BLaER1 treated with 17β-estradiol and CSF1 and Interleukin-3, amounts not matched to agents 10 nM and 100 nM (cell line): ENCODE measurements around the gene RHBDL3.
A peak's percentile ranks its signal among the peaks of the same experiment; 100 is the strongest.
"Not testable (repeated sequence)": the region's sequence is repeated elsewhere in the genome, so short reads cannot be mapped to it uniquely, and the experiment has no call there.

Source experiments
- H3K27ac ChIP-seq, 11 experiments: shearing (Covaris generic); formaldehyde crosslinking; 2 replicates each; pipeline ENCODE4 v1.8.1; 2022
- H3K27me3 ChIP-seq, 11 experiments: shearing (Covaris generic); formaldehyde crosslinking; 2 replicates each; pipeline ENCODE4 v1.8.1; 2022
- H3K36me3 ChIP-seq, 11 experiments: shearing (Covaris generic); formaldehyde crosslinking; 2 replicates each; pipeline ENCODE4 v1.8.1; 2022
- H3K4me1 ChIP-seq, 10 experiments: shearing (Covaris generic); formaldehyde crosslinking; 2 replicates each; pipeline ENCODE4 v1.8.1; 2022
- H3K4me2 ChIP-seq, 11 experiments: shearing (Covaris generic); formaldehyde crosslinking; 2 replicates each; pipeline ENCODE4 v1.8.1; 2022
- H3K4me3 ChIP-seq, 10 experiments: shearing (Covaris generic); formaldehyde crosslinking; 2 replicates each; pipeline ENCODE4 v1.8.1; 2022
- H3K9ac ChIP-seq, 11 experiments: shearing (Covaris generic); formaldehyde crosslinking; 2 replicates each; pipeline ENCODE4 v1.8.1; 2022
- H3K9me3 ChIP-seq, 11 experiments: shearing (Covaris generic); formaldehyde crosslinking; replicated peaks in 1 of 11; 2 replicates each; pipeline ENCODE4 v1.8.1; 2022
- H4K20me1 ChIP-seq, 11 experiments: shearing (Covaris generic); formaldehyde crosslinking; 2 replicates each; pipeline ENCODE4 v1.8.1; 2022
- Cebpa-rat ChIP-seq, 11 experiments: shearing (Covaris generic); IDR thresholded peaks; 2 replicates each; pipeline ENCODE4 v1.8.1; 2022

Gene RHBDL3

DNA sequence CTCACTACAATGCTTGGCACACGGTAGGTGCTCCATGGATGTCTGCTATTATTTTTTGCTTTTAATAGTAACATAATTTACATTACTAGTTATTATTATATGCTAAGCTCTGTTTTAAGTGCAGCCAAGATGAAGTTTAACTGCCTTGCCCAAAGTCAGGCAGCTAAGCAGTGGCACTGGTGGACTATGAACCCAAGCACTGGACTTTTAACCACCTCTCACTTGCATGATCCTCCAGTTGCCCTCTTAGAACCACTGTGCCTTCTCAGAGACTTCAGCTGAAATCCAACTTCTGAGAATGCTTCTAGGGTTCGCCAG is 82.8 kb downstream of the RHBDL3 start:
- no peak overlapping the region for H3K9ac ChIP-seq
- H3K4me3 ChIP-seq: peak overlapping the region in 2 of 10 experiments; percentile 75 to 79; a peak in 2 of 20 replicates
- TF ChIP-seq Cebpa-rat (IDR thresholded peaks at IDR 0.05): no peak
- H4K20me1 ChIP-seq: peaks cover 26 to 29% (median 27%) of the 10 kb centered on the region in 11 experiments
- H3K27ac ChIP-seq: peak overlapping the region in 4 of 11 experiments; percentile 96 to 99 (median 98); a peak in 2 of 22 replicates
- peaks cover 18 to 23% (median 21%) of the 10 kb centered on the region in 11 experiments for H3K36me3 ChIP-seq
- H3K9me3 ChIP-seq: no peaks in the 10 kb centered on the region
- peaks cover 26 to 52% (median 39%) of the 10 kb centered on the region in 10 experiments for H3K4me1 ChIP-seq
- H3K27me3 ChIP-seq: no peaks in the 10 kb centered on the region
- H3K4me2 ChIP-seq: peak overlapping the region in 10 of 11 experiments; percentile 78 to 100 (median 91); a peak in 17 of 22 replicates

GRCh38 chr17:32349503-32349853 is 83.8 kb downstream of the RHBDL3 start:
- Histone ChIP-seq H3K9ac (peak overlapping the region; percentile 96 to 99 (median 98)), H3K27ac (peak overlapping the region; percentile 96 to 99 (median 98)), H3K36me3 (peaks cover 27 to 32% (median 30%) of the 10 kb centered on the region in 11 experiments), H3K27me3 (no peaks in the 10 kb centered on the region), H4K20me1 (peaks cover 36 to 39% (median 37%) of the 10 kb centered on the region in 11 experiments), H3K4me3 (peak overlapping the region; percentile 75 to 91 (median 82)), H3K9me3 (no peaks in the 10 kb centered on the region), H3K4me2 (peak overlapping the region; percentile 78 to 100 (median 92)), H3K4me1 (peaks cover 33 to 51% (median 37%) of the 10 kb centered on the region in 10 experiments)
- TF ChIP-seq Cebpa-rat (IDR thresholded peaks at IDR 0.05): no peak

DNA sequence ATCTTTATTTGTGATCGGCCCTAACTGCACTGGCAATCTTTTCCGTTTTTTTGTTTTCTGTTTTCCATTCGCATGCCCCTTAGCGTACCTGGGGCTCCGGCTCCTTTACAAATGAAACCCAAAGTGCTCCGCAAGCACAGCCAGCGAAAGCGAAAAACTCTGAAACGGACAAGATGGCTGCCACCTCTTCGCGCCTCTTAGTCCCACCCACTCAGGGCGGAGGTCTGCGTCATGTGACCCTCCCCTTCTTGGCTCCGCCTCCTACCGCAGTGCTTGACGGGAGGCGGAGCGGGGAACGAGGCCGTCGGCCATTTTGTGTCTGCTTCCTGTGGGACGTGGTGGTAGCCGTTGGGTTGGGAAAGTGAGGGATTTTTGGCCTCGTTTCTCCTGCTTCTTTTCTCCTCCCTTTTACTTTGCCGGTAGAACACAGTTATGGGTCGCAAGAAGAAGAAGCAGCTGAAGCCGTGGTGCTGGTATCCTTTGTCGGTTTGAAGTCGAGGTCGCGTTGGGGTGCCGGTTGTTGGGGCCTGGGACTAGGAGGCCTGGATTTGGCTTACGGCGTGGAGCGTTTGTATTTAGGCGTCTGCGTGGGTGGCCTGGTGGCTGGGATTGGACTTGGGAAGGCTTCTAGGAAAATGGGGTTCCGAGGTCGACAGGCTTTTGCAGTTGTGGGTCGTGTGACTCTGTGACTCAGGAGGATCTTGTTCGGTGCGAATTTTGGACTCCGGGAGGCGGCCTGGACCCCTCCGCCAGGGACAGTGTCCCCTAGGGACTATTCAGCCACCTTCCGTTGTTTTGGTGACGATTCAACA is 84.4 kb downstream of the RHBDL3 start, which contains the start of gene ZNF207:
Gene ZNF207, plus strand, starts transcription at position 304 of the 812 bp plus-strand sequence. Its CDS starts 129 bp downstream, at position 433.
- no peak for TF ChIP-seq Cebpa-rat (IDR thresholded peaks at IDR 0.05)
- peaks cover 33 to 38% (median 36%) of the 10 kb centered on the region in 11 experiments for H3K36me3 ChIP-seq
- peaks cover 39 to 53% (median 43%) of the 10 kb centered on the region in 10 experiments for H3K4me1 ChIP-seq
- H3K4me3 ChIP-seq: peak within 1 kb of the TSS; percentile 75 to 91 (median 82)
- H4K20me1 ChIP-seq: peaks cover 42 to 45% (median 43%) of the 10 kb centered on the region in 11 experiments
- peak within 1 kb of the TSS; percentile 78 to 100 (median 94) for H3K4me2 ChIP-seq
- H3K9me3 ChIP-seq: no peaks in the 10 kb centered on the region
- peak within 1 kb of the TSS; percentile 96 to 99 (median 98) for H3K9ac ChIP-seq
- H3K27me3 ChIP-seq: no peaks in the 10 kb centered on the region
- peak within 1 kb of the TSS; percentile 96 to 99 (median 98) for H3K27ac ChIP-seq

DNA sequence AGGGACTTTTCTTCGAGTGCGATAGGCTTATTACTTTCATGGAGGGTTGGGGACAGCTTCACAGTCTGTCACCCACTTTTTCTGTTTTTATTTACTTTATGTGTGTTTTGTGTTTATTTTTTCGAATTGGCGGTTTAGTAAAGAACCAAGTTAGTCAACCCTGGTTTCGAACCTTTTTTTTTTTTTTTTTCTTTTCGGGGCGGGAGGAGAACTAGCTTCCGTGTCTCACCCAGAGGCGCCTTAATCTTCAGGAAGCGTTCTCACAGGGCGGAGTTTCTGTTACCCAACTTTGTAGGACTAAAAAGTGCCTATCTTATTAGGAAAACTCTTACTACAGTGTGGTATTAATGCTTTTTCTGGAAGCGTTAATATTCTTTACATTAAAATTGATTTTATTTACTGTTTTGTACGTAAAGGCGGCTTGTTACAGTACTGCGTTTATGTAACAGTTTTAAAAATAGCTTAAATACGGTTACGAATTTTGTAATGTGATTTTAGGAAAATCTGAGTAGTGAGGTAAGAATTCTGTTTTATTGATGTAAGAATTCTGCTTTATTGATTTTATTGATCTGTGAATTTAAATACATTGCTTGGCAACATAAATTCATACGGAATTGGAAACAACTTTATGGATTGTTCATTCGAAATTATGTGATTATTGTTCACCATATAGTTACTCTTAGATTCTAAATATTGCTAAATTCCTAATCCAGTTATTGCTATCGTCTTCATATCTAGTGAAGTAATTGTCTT is 85.2 kb downstream of the RHBDL3 start:
- no peak for TF ChIP-seq Cebpa-rat (IDR thresholded peaks at IDR 0.05)
- Histone ChIP-seq H3K4me1 (peaks cover 47 to 60% (median 51%) of the 10 kb centered on the region in 10 experiments), H3K27me3 (no peaks in the 10 kb centered on the region), H4K20me1 (peaks cover 50 to 53% (median 51%) of the 10 kb centered on the region in 11 experiments), H3K4me3 (peak overlapping the region; percentile 75 to 91 (median 82)), H3K27ac (peak overlapping the region; percentile 96 to 99 (median 98)), H3K4me2 (peak overlapping the region; percentile 76 to 96 (median 92); a peak in 20 of 22 replicates), H3K9ac (peak overlapping the region; percentile 96 to 99 (median 98)), H3K9me3 (no peaks in the 10 kb centered on the region), H3K36me3 (peaks cover 41 to 46% (median 43%) of the 10 kb centered on the region in 11 experiments)

- peaks cover 60 to 65% (median 62%) of the 10 kb centered on the region in 11 experiments for H3K36me3 ChIP-seq
- H3K9me3 ChIP-seq, H3K27me3 ChIP-seq: not testable (repeated sequence)
- H4K20me1 ChIP-seq: peaks cover 69 to 72% (median 70%) of the 10 kb centered on the region in 11 experiments
- peak overlapping the region; percentile 75 to 91 (median 82); a peak in 19 of 20 replicates for H3K4me3 ChIP-seq
- peak overlapping the region in 4 of 11 experiments; percentile 0 to 98 (median 67); a peak in 6 of 22 replicates for H3K27ac ChIP-seq
- H3K4me2 ChIP-seq: peak overlapping the region; percentile 76 to 96 (median 92)
- peaks cover 49 to 74% (median 56%) of the 10 kb centered on the region in 10 experiments for H3K4me1 ChIP-seq
- H3K9ac ChIP-seq: peak overlapping the region; percentile 33 to 99 (median 98); a peak in 20 of 22 replicates
These were observed 87.1 kb downstream of the RHBDL3 start for GRCh38 chr17:32352734-32353133.

- H4K20me1 ChIP-seq: peaks cover 99 to 100% (median 100%) of the 10 kb centered on the region in 11 experiments
- peaks cover 39 to 69% (median 44%) of the 10 kb centered on the region in 10 experiments for H3K4me1 ChIP-seq
- H3K4me3 ChIP-seq: peak overlapping the region in 5 of 10 experiments; percentile 8 to 55 (median 18); a peak in 3 of 20 replicates
- H3K4me2 ChIP-seq: peak overlapping the region; percentile 1 to 96 (median 52); a peak in 18 of 22 replicates
- no peaks in the 10 kb centered on the region for H3K9me3 ChIP-seq
- H3K27me3 ChIP-seq: no peaks in the 10 kb centered on the region
- H3K36me3 ChIP-seq: peaks cover 91 to 96% (median 93%) of the 10 kb centered on the region in 11 experiments
- H3K9ac ChIP-seq: peak overlapping the region in 10 of 11 experiments; percentile 7 to 52 (median 32); a peak in 11 of 22 replicates
- no peak overlapping the region; a peak in 1 of 22 replicates for H3K27ac ChIP-seq
- no peak for TF ChIP-seq Cebpa-rat (IDR thresholded peaks at IDR 0.05)
These were observed 90.2 kb downstream of the RHBDL3 start for GRCh38 chr17:32355649-32356377.

- Histone ChIP-seq H3K36me3 (peaks cover 96 to 100% (median 98%) of the 10 kb centered on the region in 11 experiments), H3K4me1 (peaks cover 39 to 69% (median 44%) of the 10 kb centered on the region in 10 experiments), H3K27ac (no peak overlapping the region), H3K9ac (peak overlapping the region in 1 of 11 experiments; percentile 38; a peak in 2 of 22 replicates), H3K4me3 (0 out of 20 replicates have a peak overlapping the region, but pooled peaks of 1 of the 10 experiments have one; percentile 14), H3K27me3 (no peaks in the 10 kb centered on the region), H3K4me2 (peak overlapping the region in 6 of 11 experiments; percentile 45 to 96 (median 74); a peak in 9 of 22 replicates), H3K9me3 (no peaks in the 10 kb centered on the region), H4K20me1 (peaks cover 99 to 100% (median 100%) of the 10 kb centered on the region in 11 experiments)
- TF ChIP-seq Cebpa-rat (IDR thresholded peaks at IDR 0.05): no peak
These were observed 90.7 kb downstream of the RHBDL3 start for GRCh38 chr17:32356378-32356743.

- H3K4me1 ChIP-seq: peaks cover 37 to 69% (median 42%) of the 10 kb centered on the region in 10 experiments
- peaks cover 99 to 100% (median 100%) of the 10 kb centered on the region in 11 experiments for H4K20me1 ChIP-seq
These were observed 91.1 kb downstream of the RHBDL3 start for GRCh38 chr17:32356750-32357149.

More at GRCh38 chr17:32356750-32357149, 91.1 kb downstream of the RHBDL3 start:
- Histone ChIP-seq H3K27me3 (no peaks in the 10 kb centered on the region), H3K27ac (no peak overlapping the region), H3K4me3 (no peak overlapping the region), H3K9ac (peak overlapping the region in 1 of 11 experiments; percentile 38; a peak in 1 of 22 replicates), H3K9me3 (no peaks in the 10 kb centered on the region), H3K4me2 (peak overlapping the region in 4 of 11 experiments; percentile 73 to 96 (median 78); a peak in 7 of 22 replicates), H3K36me3 (peaks cover 96 to 100% (median 98%) of the 10 kb centered on the region in 11 experiments)
- peak in 1 of 11 experiments; percentile 15; a peak in 1 of 22 replicates for TF ChIP-seq Cebpa-rat (IDR thresholded peaks at IDR 0.05)
